K562 (cell line): Measurements from ENCODE around the gene KAT6B. TPM values are rescaled to one million over a fixed set of nuclear protein-coding genes. Genes with fewer than 3 reads are reported as not detected.

Source experiments
- ATAC-seq: fragments of 200-7000 bp; cut with Tn5 transposase; 3 replicates; pipeline ENCODE4 v1.9.1; 2020; ENCODE audit warnings: moderate library complexity
- BruUV-seq: library from RNA; stranded (reverse); fragments of 400-500 nt; replicated peaks from 2 replicates; lab custom pipeline; 2021; lab: Mats Ljungman, UMichigan
- CTCF ChIA-PET: fragments of 300-600 bp; formaldehyde crosslinking; extraction: SDS; loops from one replicate; lab custom pipeline; 2021; ENCODE audit warnings: low intra/inter-chr PET ratio; lab: Yijun Ruan, JAX
- POLR2A ChIA-PET: fragments of 300-600, 350-650 bp; sonication (Branson Sonifier 250); formaldehyde crosslinking; extraction: SDS; loops from one replicate; lab custom pipeline; 2021; ENCODE audit warnings: antibody characterized with exemption, inconsistent platforms; lab: Yijun Ruan, JAX
- DNase-seq, 4 experiments: peaks; one replicate each; pipeline versions ENCODE4 v3.0.0 to v3.0.0-alpha.2; 2011 to 2018; ENCODE audit warnings: low spot score in 3 of 4, mixed read lengths in 3 of 4; ENCODE audit errors: extremely low read depth in 1 of 4
- FAIRE-seq: peaks from 2 replicates; lab custom pipeline; 2011; peaks lifted over from hg19 to GRCh38; lab: Jason Lieb, UNC
- H2AFZ ChIP-seq: 2 replicates; pipeline ENCODE4 v1.6.0; 2011; ENCODE audit warnings: low read depth, low read length, control low read depth, inconsistent platforms
- H3K27ac ChIP-seq: fragments of 200-600 bp; 3 replicates; pipeline ENCODE4 v1.8.0; 2011; ENCODE audit warnings: low read depth, mild to moderate bottlenecking, control low read depth, inconsistent platforms, low read length, moderate library complexity, mixed read lengths; ENCODE audit errors: extremely low read depth
- H3K27me3 ChIP-seq, 2 experiments: fragments of 300-600 bp in 1 of 2; 2 replicates in 1 of 2; 3 replicates in 1 of 2; pipeline versions ENCODE4 v1.6.0 to v1.8.0; 2011; ENCODE audit warnings: inconsistent platforms in 2 of 2, low read length in 2 of 2, mild to moderate bottlenecking in 1 of 2, mixed read lengths in 1 of 2, moderate library complexity in 1 of 2; ENCODE audit not compliant: control insufficient read depth in 2 of 2, insufficient read depth in 2 of 2
- H3K36me3 ChIP-seq: fragments of 300-600 bp; 3 replicates; pipeline ENCODE4 v1.8.0; 2011; ENCODE audit warnings: mild to moderate bottlenecking, low read length, inconsistent platforms; ENCODE audit not compliant: control insufficient read depth, insufficient read depth
- H3K4me1 ChIP-seq, 2 experiments: fragments of 200-600 bp in 1 of 2; replicated peaks in 1 of 2; 2 replicates in 1 of 2; 3 replicates in 1 of 2; pipeline versions ENCODE4 v1.5.1 to v1.8.0; 2011; ENCODE audit warnings: inconsistent platforms in 2 of 2, low read length in 2 of 2, mild to moderate bottlenecking in 1 of 2, mixed read lengths in 1 of 2, moderate library complexity in 1 of 2; ENCODE audit not compliant: control insufficient read depth in 2 of 2, insufficient read depth in 2 of 2
- H3K4me2 ChIP-seq: 2 replicates; pipeline ENCODE4 v1.6.1; 2011; ENCODE audit warnings: low read length, control low read depth, inconsistent platforms, mixed read lengths; ENCODE audit not compliant: insufficient read depth
- H3K4me3 ChIP-seq: fragments of 200-600 bp; sonication (generic), shearing (Covaris generic); 2 replicates; pipeline ENCODE4 v1.5.1; 2016; ENCODE audit warnings: control low read depth, inconsistent platforms
- H3K79me2 ChIP-seq: fragments of 200-600 bp; 3 replicates; pipeline ENCODE4 v1.8.0; 2011; ENCODE audit warnings: low read length, inconsistent platforms; ENCODE audit not compliant: control insufficient read depth, insufficient read depth
- H3K9ac ChIP-seq, 2 experiments: 2 replicates each; pipeline versions ENCODE4 v1.6.0 to v1.6.1; 2011; ENCODE audit warnings: low read depth in 2 of 2, low read length in 2 of 2, control low read depth in 1 of 2, inconsistent platforms in 1 of 2, mild to moderate bottlenecking in 1 of 2, mixed read lengths in 1 of 2; ENCODE audit not compliant: insufficient read depth in 1 of 2
- H3K9me1 ChIP-seq: one replicate; pipeline ENCODE4 v1.6.0; 2011; ENCODE audit warnings: inconsistent platforms, mild to moderate bottlenecking, low read length, moderate library complexity; ENCODE audit not compliant: control insufficient read depth, insufficient read depth
- H3K9me3 ChIP-seq: replicated peaks from 2 replicates; pipeline ENCODE4 v1.5.1; 2011; ENCODE audit warnings: low read depth, low read length, inconsistent platforms; ENCODE audit not compliant: control insufficient read depth, insufficient read depth
- H4K20me1 ChIP-seq: replicated peaks from 2 replicates; pipeline ENCODE4 v1.6.1; 2011; ENCODE audit warnings: low read length, inconsistent platforms, mixed read lengths; ENCODE audit not compliant: control insufficient read depth, insufficient read depth
- ELF1 ChIP-seq: fragments of 200-800 bp; sonication (Bioruptor generic); IDR thresholded peaks from 2 replicates; pipeline ENCODE4 v1.6.1; 2016; ENCODE audit warnings: missing genetic modification characterization, missing compliant biosample characterization
- ESRRB ChIP-seq: fragments of 250-450 bp; sonication (Bioruptor Pico); IDR thresholded peaks from 2 replicates; pipeline ENCODE4 v1.5.0; 2020; ENCODE audit warnings: mild to moderate bottlenecking, moderate library complexity, borderline replicate concordance
- NUFIP1 ChIP-seq: fragments of 450-650 bp; IDR thresholded peaks from 2 replicates; pipeline ENCODE4 v1.6.1; 2018; ENCODE audit not compliant: partially characterized antibody
- PATZ1 ChIP-seq: fragments of 250-450 bp; sonication (Bioruptor Pico); IDR thresholded peaks from 2 replicates; pipeline ENCODE4 v1.5.0; 2020; ENCODE audit warnings: mild to moderate bottlenecking, borderline replicate concordance
- PHF20 ChIP-seq: fragments of 450-650 bp; IDR thresholded peaks from 2 replicates; pipeline ENCODE4 v1.6.1; 2018; ENCODE audit not compliant: partially characterized antibody
- POLR2A ChIP-seq: fragments of 450-650 bp; conservative IDR thresholded peaks from 2 replicates; pipeline ENCODE4 v1.6.1; 2016
- POLR2B ChIP-seq: fragments of 450-650 bp; IDR thresholded peaks from 2 replicates; pipeline ENCODE4 v1.6.1; 2018; ENCODE audit warnings: low read depth; ENCODE audit not compliant: partially characterized antibody
- SNAPC5 ChIP-seq: fragments of 250-450 bp; sonication (Bioruptor Pico); IDR thresholded peaks from 2 replicates; pipeline ENCODE4 v1.8.0; 2021; ENCODE audit warnings: moderate library complexity, mild to moderate bottlenecking, inconsistent platforms
- TSC22D4 ChIP-seq: fragments of 450-650 bp; IDR thresholded peaks from 2 replicates; pipeline ENCODE4 v1.6.1; 2016; ENCODE audit warnings: missing genetic modification characterization, missing biosample characterization, control low read depth
- WGBS: fragments of 100-300 bp; shearing (Covaris generic); methylation state at CpG from one replicate; pipeline ENCODE4 v1.1.6; 2016; ENCODE audit warnings: low coverage, mixed read lengths; ENCODE audit not compliant: insufficient coverage; ENCODE audit errors: missing lambda C conversion rate; 5-methylcytosine and 5-hydroxymethylcytosine counted together
- in situ Hi-C: fragments of 300-500 bp; cut with MboI; formaldehyde crosslinking; loops from 4 replicates; pipeline ENCODE4 v1.15.0; 2018; ENCODE audit warnings: inconsistent platforms, mixed read lengths
- intact Hi-C: fragments of 100-400 bp; cut with micrococcal nuclease; formaldehyde crosslinking; loops from 2 replicates; pipeline ENCODE4 v1.14.2; 2022
- polyA plus RNA-seq, 8 experiments: library from polyadenylated mRNA; depleted of rRNA in 4 of 8; stranded (reverse) in 5 of 8; unstranded in 3 of 8; fragments of >200 nt; fragmentation: Nextera tagmentation in 2 of 8; fragmentation: Illumina TruSeq in 1 of 8; extraction: Ambion mirVana in 2 of 8; extraction: Trizol in 1 of 8; gene quantifications; 2 replicates each; pipeline versions ENCODE4 v1.2.1 to v1.2.3, GENCODE V29; 2011 to 2014; ENCODE audit warnings: inconsistent platforms in 1 of 8, missing spikeins in 1 of 8
- total RNA-seq, 7 experiments: library from RNA; depleted of rRNA in 6 of 7; stranded (reverse); fragments of >200 nt in 6 of 7; fragmentation: Illumina TruSeq in 2 of 7; extraction: Trizol in 2 of 7; gene quantifications; 2 replicates each; pipeline versions ENCODE4 v1.2.1 to v1.2.3, GENCODE V29; 2011 to 2021; ENCODE audit warnings: low replicate concordance in 1 of 7
- TF ChIP-seq, protein P1 (sequence below): sonication (generic); formaldehyde crosslinking; IDR thresholded peaks from 2 replicates; pipeline ENCODE4 v1.9.0; 2022; ENCODE audit warnings: mild to moderate bottlenecking, missing genetic modification reagents
- TF ChIP-seq, protein P2 (sequence below): sonication (generic); formaldehyde crosslinking; IDR thresholded peaks from 2 replicates; pipeline ENCODE4 v1.8.1; 2023; ENCODE audit warnings: missing genetic modification reagents, mild to moderate bottlenecking, borderline replicate concordance
- TF ChIP-seq, protein P3 (sequence below): fragments of 450-650 bp; IDR thresholded peaks from 2 replicates; pipeline ENCODE4 v1.7.0; 2016; ENCODE audit warnings: borderline replicate concordance

Gene KAT6B
- total and polyA plus RNA-seq, 9 of the 15 experiments (the other 6 are each of a cell fraction or from before 2014, with no cell fraction given), result 1.4 to 9.2 (median 6.8) TPM

DNA sequence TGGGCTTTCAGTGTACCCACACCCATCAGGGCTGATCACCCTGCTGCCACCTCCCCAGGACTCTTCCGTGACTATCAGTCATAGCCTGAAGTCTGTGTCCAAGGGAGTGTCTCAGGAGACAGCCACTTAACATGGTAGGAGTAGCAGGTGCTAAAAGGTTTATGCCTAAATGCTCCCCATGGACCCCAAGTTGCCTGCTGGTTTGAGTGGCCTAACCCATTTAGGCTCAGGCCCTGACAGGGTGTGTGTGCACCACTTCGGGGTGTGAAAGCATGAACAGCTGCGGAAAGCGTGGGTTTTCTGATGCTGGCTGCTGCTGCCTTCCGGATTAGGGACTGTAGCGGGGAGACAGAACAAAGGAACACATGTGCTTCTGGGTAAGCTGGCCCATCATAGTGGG lies 191.9 kb downstream of the KAT6B start:
- DNase-seq (no peak), FAIRE-seq (no peak), ATAC-seq (no peak)
- BruUV-seq, result no TSS peak
- Histone ChIP-seq H3K9me1 (no peaks in the 10 kb centered on the region), H3K4me1 (no peaks in the 10 kb centered on the region), H4K20me1 (no peaks in the 10 kb centered on the region), H2AFZ (no peak overlapping the region), H3K27ac (no peak overlapping the region), H3K79me2 (no peaks in the 10 kb centered on the region), H3K4me2 (no peak overlapping the region), H3K9me3 (no peaks in the 10 kb centered on the region), H3K36me3 (peaks cover 9% of the 10 kb centered on the region), H3K4me3 (no peak overlapping the region), H3K27me3 (no peaks in the 10 kb centered on the region), H3K9ac (0 out of 4 replicates have a peak overlapping the region, but pooled peaks of 1 of the 2 experiments have one; percentile 5)
- CTCF ChIA-PET, result interaction anchor here (2.5 kb wide), 1 partner anchor 752 kb away, joined by 21 read pairs; no protein-coding TSS in a partner anchor
- POLR2A ChIA-PET, result no interaction called here
- intact Hi-C loops (loop anchor here (10.0 kb wide), 1 partner anchor 193 kb away; the partner anchor contains the start of gene KAT6B), in situ Hi-C loops (no loop called here)
- WGBS, result 68% methylated on average over 6 of the region's 6 CpGs
- TF ChIP-seq, protein P1, sequence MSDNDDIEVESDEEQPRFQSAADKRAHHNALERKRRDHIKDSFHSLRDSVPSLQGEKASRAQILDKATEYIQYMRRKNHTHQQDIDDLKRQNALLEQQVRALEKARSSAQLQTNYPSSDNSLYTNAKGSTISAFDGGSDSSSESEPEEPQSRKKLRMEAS (CRISPR knock-in tag), result no peak
- TF ChIP-seq PHF20, result no peak
- TF ChIP-seq, protein P2, sequence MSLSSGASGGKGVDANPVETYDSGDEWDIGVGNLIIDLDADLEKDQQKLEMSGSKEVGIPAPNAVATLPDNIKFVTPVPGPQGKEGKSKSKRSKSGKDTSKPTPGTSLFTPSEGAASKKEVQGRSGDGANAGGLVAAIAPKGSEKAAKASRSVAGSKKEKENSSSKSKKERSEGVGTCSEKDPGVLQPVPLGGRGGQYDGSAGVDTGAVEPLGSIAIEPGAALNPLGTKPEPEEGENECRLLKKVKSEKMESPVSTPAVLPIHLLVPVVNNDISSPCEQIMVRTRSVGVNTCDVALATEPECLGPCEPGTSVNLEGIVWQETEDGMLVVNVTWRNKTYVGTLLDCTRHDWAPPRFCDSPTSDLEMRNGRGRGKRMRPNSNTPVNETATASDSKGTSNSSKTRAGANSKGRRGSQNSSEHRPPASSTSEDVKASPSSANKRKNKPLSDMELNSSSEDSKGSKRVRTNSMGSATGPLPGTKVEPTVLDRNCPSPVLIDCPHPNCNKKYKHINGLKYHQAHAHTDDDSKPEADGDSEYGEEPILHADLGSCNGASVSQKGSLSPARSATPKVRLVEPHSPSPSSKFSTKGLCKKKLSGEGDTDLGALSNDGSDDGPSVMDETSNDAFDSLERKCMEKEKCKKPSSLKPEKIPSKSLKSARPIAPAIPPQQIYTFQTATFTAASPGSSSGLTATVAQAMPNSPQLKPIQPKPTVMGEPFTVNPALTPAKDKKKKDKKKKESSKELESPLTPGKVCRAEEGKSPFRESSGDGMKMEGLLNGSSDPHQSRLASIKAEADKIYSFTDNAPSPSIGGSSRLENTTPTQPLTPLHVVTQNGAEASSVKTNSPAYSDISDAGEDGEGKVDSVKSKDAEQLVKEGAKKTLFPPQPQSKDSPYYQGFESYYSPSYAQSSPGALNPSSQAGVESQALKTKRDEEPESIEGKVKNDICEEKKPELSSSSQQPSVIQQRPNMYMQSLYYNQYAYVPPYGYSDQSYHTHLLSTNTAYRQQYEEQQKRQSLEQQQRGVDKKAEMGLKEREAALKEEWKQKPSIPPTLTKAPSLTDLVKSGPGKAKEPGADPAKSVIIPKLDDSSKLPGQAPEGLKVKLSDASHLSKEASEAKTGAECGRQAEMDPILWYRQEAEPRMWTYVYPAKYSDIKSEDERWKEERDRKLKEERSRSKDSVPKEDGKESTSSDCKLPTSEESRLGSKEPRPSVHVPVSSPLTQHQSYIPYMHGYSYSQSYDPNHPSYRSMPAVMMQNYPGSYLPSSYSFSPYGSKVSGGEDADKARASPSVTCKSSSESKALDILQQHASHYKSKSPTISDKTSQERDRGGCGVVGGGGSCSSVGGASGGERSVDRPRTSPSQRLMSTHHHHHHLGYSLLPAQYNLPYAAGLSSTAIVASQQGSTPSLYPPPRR (CRISPR knock-in tag), result no peak
- no peak for TF ChIP-seq TSC22D4 (tag)
- TF ChIP-seq NUFIP1, result no peak
- TF ChIP-seq ELF1 (tag), result no peak
- TF ChIP-seq, protein P3, sequence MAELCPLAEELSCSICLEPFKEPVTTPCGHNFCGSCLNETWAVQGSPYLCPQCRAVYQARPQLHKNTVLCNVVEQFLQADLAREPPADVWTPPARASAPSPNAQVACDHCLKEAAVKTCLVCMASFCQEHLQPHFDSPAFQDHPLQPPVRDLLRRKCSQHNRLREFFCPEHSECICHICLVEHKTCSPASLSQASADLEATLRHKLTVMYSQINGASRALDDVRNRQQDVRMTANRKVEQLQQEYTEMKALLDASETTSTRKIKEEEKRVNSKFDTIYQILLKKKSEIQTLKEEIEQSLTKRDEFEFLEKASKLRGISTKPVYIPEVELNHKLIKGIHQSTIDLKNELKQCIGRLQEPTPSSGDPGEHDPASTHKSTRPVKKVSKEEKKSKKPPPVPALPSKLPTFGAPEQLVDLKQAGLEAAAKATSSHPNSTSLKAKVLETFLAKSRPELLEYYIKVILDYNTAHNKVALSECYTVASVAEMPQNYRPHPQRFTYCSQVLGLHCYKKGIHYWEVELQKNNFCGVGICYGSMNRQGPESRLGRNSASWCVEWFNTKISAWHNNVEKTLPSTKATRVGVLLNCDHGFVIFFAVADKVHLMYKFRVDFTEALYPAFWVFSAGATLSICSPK, result no peak
- TF ChIP-seq POLR2A, result no peak
- TF ChIP-seq PATZ1 (CRISPR knock-in tag), result no peak
- TF ChIP-seq SNAPC5 (CRISPR knock-in tag), result no peak
- TF ChIP-seq ESRRB (CRISPR knock-in tag), result no peak
- TF ChIP-seq POLR2B, result no peak
